ENCODE data around the gene ATAD2B. TPM values are rescaled to one million over a fixed set of nuclear protein-coding genes. Genes with fewer than 3 reads are reported as not detected.

Gene ATAD2B
- total and polyA plus RNA-seq, 2 of the 8 experiments (the other 6 are each of a cell fraction or from before 2014, with no cell fraction given): 3.4 to 16.1 TPM

DNA sequence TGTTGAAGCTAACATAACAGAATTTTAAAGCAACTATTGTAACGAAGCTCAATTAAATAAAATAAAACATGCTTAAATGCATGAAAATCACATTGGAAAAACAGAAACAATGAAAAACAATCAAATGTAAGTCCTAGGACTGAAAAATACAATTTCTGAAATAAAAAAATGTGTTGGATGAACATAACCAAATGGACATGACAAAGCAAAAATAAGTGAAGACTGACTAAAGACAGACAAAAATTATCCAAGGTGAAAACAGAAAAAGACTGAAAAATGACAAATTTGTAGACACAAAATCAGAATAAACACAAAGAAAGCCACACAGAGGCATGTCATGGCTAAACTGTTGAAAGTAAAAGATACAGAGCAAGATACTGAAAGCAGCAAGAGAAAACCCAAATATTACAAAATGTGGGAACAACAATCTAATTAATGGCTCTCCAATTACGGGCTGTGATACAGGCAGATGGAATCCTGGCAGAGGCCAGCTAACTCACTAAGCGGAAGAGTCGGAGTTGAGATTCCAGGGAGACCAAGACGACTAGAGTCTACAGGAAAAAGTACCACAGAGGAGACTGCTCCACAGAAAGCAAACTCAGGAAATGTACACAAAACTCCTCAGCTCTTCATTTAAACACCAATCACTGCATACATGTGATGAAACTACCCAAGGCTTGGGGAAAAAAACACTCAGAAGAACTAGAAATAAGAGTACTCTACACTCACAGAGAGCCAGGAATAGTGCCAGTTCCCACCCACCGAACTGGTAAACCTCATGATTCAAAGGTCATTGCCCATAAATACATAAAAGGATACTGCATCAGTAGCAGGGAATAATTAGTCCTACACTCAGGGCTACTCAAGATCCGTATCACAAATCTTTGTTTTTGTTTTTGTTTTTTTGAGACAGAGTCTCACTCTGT is 83.6 kb downstream of the ATAD2B start:
- Histone ChIP-seq H3K18ac (ENCODE audit: extremely low read depth, low read length) (no peak overlapping the region), H2AFZ (ENCODE audit: low read length) (no peak overlapping the region), H3K4me2 (ENCODE audit: insufficient read depth in 1 of 2, low read depth in 2 of 2, low read length in 2 of 2) (no peak overlapping the region), H3K9ac (replicated peaks in 1 of 4; ENCODE audit: extremely low read depth in 1 of 4, low read depth in 3 of 4, low read length in 3 of 4) (no peak overlapping the region), H4K20me1 (replicated peaks in 1 of 2; ENCODE audit: control insufficient read depth in 1 of 2, insufficient read depth in 2 of 2, low read length in 2 of 2) (no peaks in the 10 kb centered on the region), H3K23me2 (ENCODE audit: low read depth, low read length) (no peaks in the 10 kb centered on the region), H3K27ac (ENCODE audit: low read depth, low read length) (no peak overlapping the region), H2BK15ac (ENCODE audit: low read length) (no peak overlapping the region), H3K27me3 (replicated peaks in 1 of 4; ENCODE audit: control insufficient read depth in 3 of 4, extremely low read depth in 1 of 4, insufficient read depth in 3 of 4, low read length in 3 of 4) (no peaks in the 10 kb centered on the region), H4K8ac (ENCODE audit: extremely low read depth, insufficient read depth, low read length) (no peak overlapping the region), H3K56ac (replicated peaks; ENCODE audit: insufficient read length, low read depth, low read length) (no peak overlapping the region), H2BK20ac (ENCODE audit: low read length) (no peak overlapping the region), H4K91ac (replicated peaks; ENCODE audit: insufficient read length, low read length) (no peak overlapping the region), H3K79me2 (ENCODE audit: control insufficient read depth in 1 of 2, insufficient read depth in 2 of 2, low read length in 2 of 2) (no peaks in the 10 kb centered on the region), H3K4ac (replicated peaks; ENCODE audit: insufficient read length, low read depth, low read length) (no peak overlapping the region), H3K79me1 (ENCODE audit: low read depth, low read length) (no peaks in the 10 kb centered on the region), H2BK12ac (ENCODE audit: low read depth, low read length) (no peak overlapping the region), H2AK5ac (ENCODE audit: low read depth, low read length) (no peak overlapping the region), H3K9me3 (ENCODE audit: insufficient read depth in 2 of 2, low read depth in 1 of 2, low read length in 1 of 2) (0 out of 4 replicates have a peak, but pooled peaks cover 0 to 2% of the 10 kb centered on the region in 2 experiments), H3K14ac (ENCODE audit: insufficient read length) (no peak overlapping the region), H2BK5ac (ENCODE audit: low read depth, low read length) (no peak overlapping the region), H3K4me3 (ENCODE audit: extremely low read depth in 1 of 4, insufficient read depth in 2 of 4, low read depth in 3 of 4, low read length in 4 of 4) (no peak overlapping the region), H4K5ac (ENCODE audit: insufficient read length, low read depth, low read length) (no peak overlapping the region), H3K36me3 (ENCODE audit: control insufficient read depth in 2 of 4, insufficient read depth in 4 of 4, low read length in 3 of 4) (no peaks in the 10 kb centered on the region), H3K4me1 (replicated peaks in 1 of 4; ENCODE audit: control insufficient read depth in 3 of 4, insufficient read depth in 4 of 4, low read length in 3 of 4) (no peaks in the 10 kb centered on the region), H2BK120ac (replicated peaks; ENCODE audit: low read depth, low read length) (no peak overlapping the region), H3K23ac (ENCODE audit: insufficient read length) (no peak overlapping the region)
- WGBS, 2 experiments (ENCODE audit: extremely low coverage in 1 of 2, insufficient coverage in 1 of 2, insufficient read length in 1 of 2, insufficient replicate concordance in 2 of 2, low coverage in 1 of 2, low lambda C conversion rate in 2 of 2, missing lambda C conversion rate in 1 of 2): 92% methylated on average over 7 of the region's 7 CpGs; no CpG with 5 or more reads in 1 of the 2 experiments
- ChIA-PET CTCF (ENCODE audit: partially characterized antibody) (interaction anchor here (1.1 to 2.0 kb wide), 2 partner anchors 19 to 31 kb away, joined by 3 to 11 read pairs; no protein-coding TSS in a partner anchor), POLR2A (ENCODE audit: partially characterized antibody) (interaction anchor here (0.5 to 0.9 kb wide), 2 partner anchors 13 to 84 kb away, joined by 3 read pairs; partner anchors contain the start of gene ATAD2B)
- DNase-seq (ENCODE audit: low read depth in 1 of 2, low spot score in 2 of 2): no peak
- peak; percentile 28 for FAIRE-seq
- no peak for TF ChIP-seq RXRA (IDR thresholded peaks at IDR 0.05; ENCODE audit: insufficient read depth, low read depth, low read length)
- TF ChIP-seq CHD2 (IDR thresholded peaks at IDR 0.05; ENCODE audit: low read length): no peak
- TF ChIP-seq ZNF274 (IDR thresholded peaks at IDR 0.05; ENCODE audit: borderline replicate concordance, extremely low read depth, low read length): no peak
- TF ChIP-seq, protein P1, sequence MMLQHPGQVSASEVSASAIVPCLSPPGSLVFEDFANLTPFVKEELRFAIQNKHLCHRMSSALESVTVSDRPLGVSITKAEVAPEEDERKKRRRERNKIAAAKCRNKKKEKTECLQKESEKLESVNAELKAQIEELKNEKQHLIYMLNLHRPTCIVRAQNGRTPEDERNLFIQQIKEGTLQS (IDR thresholded peaks at IDR 0.05; ENCODE audit: insufficient read depth, low read depth, low read length): no peak
- no peak for TF ChIP-seq CTBP2 (IDR thresholded peaks at IDR 0.05; ENCODE audit: borderline replicate concordance, insufficient read depth, insufficient read length, low read length)
- no peak for TF ChIP-seq SAP30 (IDR thresholded peaks at IDR 0.05; ENCODE audit: insufficient read depth, insufficient replicate concordance, low read length)
- TF ChIP-seq POLR2A (IDR thresholded peaks at IDR 0.05; ENCODE audit: control extremely low read depth in 1 of 2, low read depth in 2 of 2, low read length in 2 of 2): no peak
- TF ChIP-seq CEBPB (IDR thresholded peaks at IDR 0.05; ENCODE audit: low read depth, low read length): no peak
- no peak for TF ChIP-seq TBP (IDR thresholded peaks at IDR 0.05; ENCODE audit: low read depth, low read length)
- no peak for TF ChIP-seq GTF2F1 (IDR thresholded peaks at IDR 0.05; ENCODE audit: borderline replicate concordance, low read depth, low read length)
- no peak for TF ChIP-seq NANOG (IDR thresholded peaks at IDR 0.05; ENCODE audit: insufficient read depth, low read depth, low read length, poor library complexity, severe bottlenecking)

Measured in H1 (cell line).